HL-60/S4 treated with phorbol 12-myristate 13-acetate at 8.2 ng/mL for 4 days and 3 days (cell line): ENCODE measurements around the gene GSX1.
"Not testable (repeated sequence)": the region's sequence is repeated elsewhere in the genome, so short reads cannot be mapped to it uniquely, and the experiment has no call there.

ENCODE experiments used
- in situ Hi-C: fragments of 300-500 bp; cut with MboI; formaldehyde crosslinking; loops from 2 replicates; pipeline ENCODE4 v1.15.0; 2022; ENCODE audit warnings: low sequenced_read_pairs

GSX1 gene

GRCh38 chr13:27792393-27793218 is at the start of gene GSX1:
GSX1 (plus strand) TSS chr13:27792483; CDS start chr13:27792691, 208 bp downstream.
- in situ Hi-C loops, result no loop called here

- in situ Hi-C loops, result no loop called here
Observed at GRCh38 chr13:27744801-27745200, 47.5 kb upstream of the GSX1 start.

- in situ Hi-C loops, result no loop called here
Observed at GRCh38 chr13:27745301-27745700, 47.0 kb upstream of the GSX1 start.

- in situ Hi-C loops, result not testable (repeated sequence)
Observed at GRCh38 chr13:27748143-27748542, 44.1 kb upstream of the GSX1 start.

GRCh38 chr13:27751953-27752532 is 40.2 kb upstream of the GSX1 start:
- in situ Hi-C loops, result no loop called here

GRCh38 chr13:27765650-27766049 is 26.6 kb upstream of the GSX1 start:
- in situ Hi-C loops, result no loop called here

- in situ Hi-C loops, result no loop called here
Observed at GRCh38 chr13:27770809-27771208, 21.5 kb upstream of the GSX1 start.

- in situ Hi-C loops, result no loop called here
Observed at GRCh38 chr13:27772651-27773425, 19.4 kb upstream of the GSX1 start.

GRCh38 chr13:27774169-27774568 is 18.1 kb upstream of the GSX1 start:
- in situ Hi-C loops, result no loop called here

- in situ Hi-C loops, result no loop called here
Observed at GRCh38 chr13:27774651-27775050, 17.6 kb upstream of the GSX1 start.

GRCh38 chr13:27775943-27776342 is 16.3 kb upstream of the GSX1 start:
- in situ Hi-C loops, result no loop called here

- in situ Hi-C loops, result no loop called here
Observed at GRCh38 chr13:27782151-27782550, 10.1 kb upstream of the GSX1 start.

- in situ Hi-C loops, result no loop called here
Observed at GRCh38 chr13:27783111-27783510, 9.2 kb upstream of the GSX1 start.

- in situ Hi-C loops, result no loop called here
Observed at GRCh38 chr13:27788271-27788670, 4.0 kb upstream of the GSX1 start.

GRCh38 chr13:27789153-27789494 is 3.2 kb upstream of the GSX1 start:
- in situ Hi-C loops, result no loop called here

- in situ Hi-C loops, result no loop called here
Observed at GRCh38 chr13:27789495-27790303, 2.6 kb upstream of the GSX1 start.

- in situ Hi-C loops, result no loop called here
Observed at GRCh38 chr13:27790523-27790922, 1.8 kb upstream of the GSX1 start.

- in situ Hi-C loops, result no loop called here
Observed at GRCh38 chr13:27791146-27791900, 960 bp upstream of the GSX1 start.

- in situ Hi-C loops, result no loop called here
Observed at GRCh38 chr13:27791901-27792392, 336 bp upstream of the GSX1 start.
